NT2/D1 (cell line): Measurements from ENCODE around the gene SLCO2B1.

Source experiments
- SUZ12 ChIP-seq: IDR thresholded peaks from 2 replicates; pipeline ENCODE4 v1.6.1; 2011; ENCODE audit not compliant: insufficient read length, insufficient read depth; ENCODE audit errors: extremely low read depth
- YY1 ChIP-seq: IDR thresholded peaks from 2 replicates; pipeline ENCODE4 v1.6.1; 2011; ENCODE audit not compliant: insufficient read length, insufficient read depth
- ZNF274 ChIP-seq: IDR thresholded peaks from 2 replicates; pipeline ENCODE4 v1.6.1; 2011; ENCODE audit warnings: mild to moderate bottlenecking, low read depth, low read length

DNA sequence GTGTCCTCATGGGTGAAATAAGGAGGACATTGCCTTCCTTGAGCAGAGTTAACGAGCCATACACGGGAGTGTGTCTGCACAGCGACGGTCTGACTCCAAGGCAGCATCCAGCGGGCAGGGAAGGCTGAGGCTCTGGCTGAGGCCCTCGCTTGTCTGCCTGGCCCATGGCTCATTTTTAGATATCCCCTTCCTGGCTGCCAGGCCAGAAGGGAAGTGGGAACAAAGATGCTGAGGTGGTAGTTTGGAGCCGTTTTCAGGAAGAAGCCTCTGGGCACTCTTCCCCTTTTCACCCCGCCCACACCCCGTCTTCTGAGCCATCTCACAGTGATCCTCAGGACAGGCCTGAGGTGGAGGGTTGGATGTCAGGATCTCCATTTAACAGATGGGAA is 3.0 kb upstream of the SLCO2B1 start:
- TF ChIP-seq ZNF274 (no peak), YY1 (no peak), SUZ12 (no peak)
